OCI-LY1 (cell line): Measurements from ENCODE around the gene TSPAN4.

Source experiments
- EZH2 ChIP-seq: fragments of 200-600 bp; sonication (generic), shearing (Covaris generic); IDR thresholded peaks from 2 replicates; pipeline ENCODE4 v1.8.0; 2017; ENCODE audit warnings: borderline replicate concordance, mixed run types, mild to moderate bottlenecking, antibody characterized with exemption, low read length, moderate library complexity, mixed read lengths
- TF ChIP-seq, protein P1 (sequence below): fragments of 200-600 bp; sonication (generic), shearing (Covaris generic); IDR thresholded peaks from 2 replicates; pipeline ENCODE4 v1.5.1; 2017; ENCODE audit warnings: mild to moderate bottlenecking, antibody characterized with exemption, low read length, moderate library complexity, mixed read lengths

DNA sequence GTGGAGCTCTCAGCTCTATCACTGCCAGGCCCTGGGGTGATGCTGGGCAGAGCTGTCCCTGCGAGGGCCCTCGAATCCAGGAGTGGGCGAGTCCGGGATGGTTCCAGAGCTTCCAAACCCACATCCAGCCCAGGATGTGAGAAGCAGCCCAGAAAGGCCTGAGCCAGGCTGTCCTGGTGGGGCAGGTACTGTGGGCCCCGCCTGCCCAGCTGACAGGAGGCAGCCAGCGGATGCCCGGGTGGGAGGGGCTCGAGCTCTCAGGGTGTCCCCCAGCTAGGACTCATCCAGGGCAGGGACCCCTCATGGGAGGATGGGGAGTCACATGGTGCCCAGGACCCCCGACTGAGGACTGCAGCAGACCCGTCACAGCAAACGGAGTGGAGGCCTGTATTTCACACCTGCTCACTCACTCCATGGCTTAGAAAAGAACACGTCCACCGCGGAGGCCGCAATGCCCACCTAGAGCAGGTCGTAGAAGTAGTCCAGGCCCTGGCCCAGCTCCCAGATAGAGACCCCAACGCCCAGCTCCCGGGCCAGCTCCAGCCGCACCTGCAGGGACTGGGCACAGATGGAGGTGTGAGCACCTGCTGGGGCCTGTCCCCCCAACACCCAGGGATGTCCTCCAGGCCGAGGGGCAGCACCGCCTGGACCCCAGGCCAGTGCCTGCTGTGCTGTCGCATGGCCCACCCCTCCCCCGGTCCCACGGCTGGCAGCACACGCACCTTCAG, 26.9 kb downstream of the TSPAN4 start:
- TF ChIP-seq, protein P1, sequence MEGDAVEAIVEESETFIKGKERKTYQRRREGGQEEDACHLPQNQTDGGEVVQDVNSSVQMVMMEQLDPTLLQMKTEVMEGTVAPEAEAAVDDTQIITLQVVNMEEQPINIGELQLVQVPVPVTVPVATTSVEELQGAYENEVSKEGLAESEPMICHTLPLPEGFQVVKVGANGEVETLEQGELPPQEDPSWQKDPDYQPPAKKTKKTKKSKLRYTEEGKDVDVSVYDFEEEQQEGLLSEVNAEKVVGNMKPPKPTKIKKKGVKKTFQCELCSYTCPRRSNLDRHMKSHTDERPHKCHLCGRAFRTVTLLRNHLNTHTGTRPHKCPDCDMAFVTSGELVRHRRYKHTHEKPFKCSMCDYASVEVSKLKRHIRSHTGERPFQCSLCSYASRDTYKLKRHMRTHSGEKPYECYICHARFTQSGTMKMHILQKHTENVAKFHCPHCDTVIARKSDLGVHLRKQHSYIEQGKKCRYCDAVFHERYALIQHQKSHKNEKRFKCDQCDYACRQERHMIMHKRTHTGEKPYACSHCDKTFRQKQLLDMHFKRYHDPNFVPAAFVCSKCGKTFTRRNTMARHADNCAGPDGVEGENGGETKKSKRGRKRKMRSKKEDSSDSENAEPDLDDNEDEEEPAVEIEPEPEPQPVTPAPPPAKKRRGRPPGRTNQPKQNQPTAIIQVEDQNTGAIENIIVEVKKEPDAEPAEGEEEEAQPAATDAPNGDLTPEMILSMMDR, result no peak
- no peak for TF ChIP-seq EZH2
